OCI-LY7 (cell line): Measurements from ENCODE around the gene KRT37.

Experiments used
- EZH2phosphoT487 ChIP-seq: fragments of 200-600 bp; sonication (generic); IDR thresholded peaks from 2 replicates; pipeline ENCODE4 v1.6.1; 2018; ENCODE audit warnings: low read depth, borderline replicate concordance, mild to moderate bottlenecking, mixed run types, antibody characterized with exemption, low read length, moderate library complexity, mixed read lengths
- TF ChIP-seq, protein P1 (sequence below): fragments of 200-600 bp; sonication (generic); conservative IDR thresholded peaks from 2 replicates; pipeline ENCODE4 v1.5.1; 2014; ENCODE audit warnings: mild to moderate bottlenecking, antibody characterized with exemption, low read length, moderate library complexity, mixed read lengths

- TF ChIP-seq, protein P1, sequence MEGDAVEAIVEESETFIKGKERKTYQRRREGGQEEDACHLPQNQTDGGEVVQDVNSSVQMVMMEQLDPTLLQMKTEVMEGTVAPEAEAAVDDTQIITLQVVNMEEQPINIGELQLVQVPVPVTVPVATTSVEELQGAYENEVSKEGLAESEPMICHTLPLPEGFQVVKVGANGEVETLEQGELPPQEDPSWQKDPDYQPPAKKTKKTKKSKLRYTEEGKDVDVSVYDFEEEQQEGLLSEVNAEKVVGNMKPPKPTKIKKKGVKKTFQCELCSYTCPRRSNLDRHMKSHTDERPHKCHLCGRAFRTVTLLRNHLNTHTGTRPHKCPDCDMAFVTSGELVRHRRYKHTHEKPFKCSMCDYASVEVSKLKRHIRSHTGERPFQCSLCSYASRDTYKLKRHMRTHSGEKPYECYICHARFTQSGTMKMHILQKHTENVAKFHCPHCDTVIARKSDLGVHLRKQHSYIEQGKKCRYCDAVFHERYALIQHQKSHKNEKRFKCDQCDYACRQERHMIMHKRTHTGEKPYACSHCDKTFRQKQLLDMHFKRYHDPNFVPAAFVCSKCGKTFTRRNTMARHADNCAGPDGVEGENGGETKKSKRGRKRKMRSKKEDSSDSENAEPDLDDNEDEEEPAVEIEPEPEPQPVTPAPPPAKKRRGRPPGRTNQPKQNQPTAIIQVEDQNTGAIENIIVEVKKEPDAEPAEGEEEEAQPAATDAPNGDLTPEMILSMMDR, result no peak
- TF ChIP-seq EZH2phosphoT487, result no peak
These were observed 32.9 kb downstream of the KRT37 start for GRCh38 chr17:41391535-41391934.
